ENCODE measurements around the gene EPN1. TPM values are rescaled to one million over a fixed set of nuclear protein-coding genes. Genes with fewer than 3 reads are reported as not detected.

EPN1 gene
- total and polyA plus RNA-seq, 11 donors, result 125 to 377 (median 188) TPM

DNA sequence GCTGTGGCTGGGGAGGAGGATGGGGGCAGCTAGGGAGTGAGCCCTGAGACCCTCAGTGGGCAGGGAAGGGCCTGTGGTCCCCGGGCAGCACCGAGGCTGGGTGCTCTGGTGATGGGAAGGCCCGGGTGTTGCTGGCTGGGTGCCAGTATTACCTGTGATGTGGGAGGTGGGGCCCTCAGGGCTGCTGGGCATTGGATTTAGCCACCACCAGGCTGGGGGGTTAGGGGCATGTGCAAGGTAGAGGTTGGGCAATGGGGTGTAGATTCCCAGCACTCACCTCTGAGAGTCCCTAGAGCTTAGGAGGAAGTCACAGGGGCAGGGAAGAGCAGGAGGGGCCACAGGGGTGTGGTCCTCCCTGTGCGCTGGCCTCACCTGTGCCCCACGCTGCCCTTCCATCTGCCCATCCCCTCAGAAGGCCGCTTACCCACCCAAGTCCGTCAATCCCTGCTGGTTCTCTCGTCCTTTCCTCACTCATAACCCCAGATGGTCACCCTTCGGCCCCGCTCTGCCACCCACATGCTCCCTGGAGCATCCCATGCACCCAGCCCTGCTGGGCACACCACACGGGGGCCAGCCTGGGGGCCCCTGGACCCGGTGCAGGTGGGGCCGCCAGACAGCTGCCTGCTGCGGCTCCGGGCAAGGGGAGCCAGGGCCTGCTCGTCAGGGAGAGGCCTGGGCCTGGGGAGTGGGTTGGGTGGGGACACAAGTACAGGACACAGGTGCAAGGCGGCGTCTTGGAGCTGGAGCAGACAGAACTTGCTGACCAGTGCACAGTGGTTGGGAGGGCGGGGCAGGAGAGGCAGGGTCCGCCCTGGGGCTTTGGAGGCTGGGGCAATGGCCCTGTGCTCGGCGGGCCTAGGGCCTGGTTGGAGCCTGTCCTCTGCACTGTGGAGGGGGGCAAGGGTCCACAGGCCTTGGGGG, 12.5 kb downstream of the EPN1 start:
- Histone ChIP-seq H3K4me1 (peaks cover 0 to 25% (median 0%) of the 10 kb centered on the region in 12 donors), H3K4me3 (no peak overlapping the region), H3K36me3 (peaks cover 5 to 95% (median 82%) of the 10 kb centered on the region in 9 donors), H3K9me3 (no peaks in the 10 kb centered on the region), H3K27me3 (no peaks in the 10 kb centered on the region), H3K27ac (no peak overlapping the region)
- WGBS, 4 donors, result 90 to 93% (median 92%) methylated on average over 22 of the region's 22 CpGs
- TF ChIP-seq, protein P1, sequence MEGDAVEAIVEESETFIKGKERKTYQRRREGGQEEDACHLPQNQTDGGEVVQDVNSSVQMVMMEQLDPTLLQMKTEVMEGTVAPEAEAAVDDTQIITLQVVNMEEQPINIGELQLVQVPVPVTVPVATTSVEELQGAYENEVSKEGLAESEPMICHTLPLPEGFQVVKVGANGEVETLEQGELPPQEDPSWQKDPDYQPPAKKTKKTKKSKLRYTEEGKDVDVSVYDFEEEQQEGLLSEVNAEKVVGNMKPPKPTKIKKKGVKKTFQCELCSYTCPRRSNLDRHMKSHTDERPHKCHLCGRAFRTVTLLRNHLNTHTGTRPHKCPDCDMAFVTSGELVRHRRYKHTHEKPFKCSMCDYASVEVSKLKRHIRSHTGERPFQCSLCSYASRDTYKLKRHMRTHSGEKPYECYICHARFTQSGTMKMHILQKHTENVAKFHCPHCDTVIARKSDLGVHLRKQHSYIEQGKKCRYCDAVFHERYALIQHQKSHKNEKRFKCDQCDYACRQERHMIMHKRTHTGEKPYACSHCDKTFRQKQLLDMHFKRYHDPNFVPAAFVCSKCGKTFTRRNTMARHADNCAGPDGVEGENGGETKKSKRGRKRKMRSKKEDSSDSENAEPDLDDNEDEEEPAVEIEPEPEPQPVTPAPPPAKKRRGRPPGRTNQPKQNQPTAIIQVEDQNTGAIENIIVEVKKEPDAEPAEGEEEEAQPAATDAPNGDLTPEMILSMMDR (IDR thresholded peaks at IDR 0.05), result no peak
- TF ChIP-seq POLR2A (IDR thresholded peaks at IDR 0.05), result no peak
- DNase-seq (peak in 3 of 5 donors; percentile 16 to 29 (median 20)), ATAC-seq (no peak)
- intact Hi-C loops (cut with DNase I), result no loop called here

DNA sequence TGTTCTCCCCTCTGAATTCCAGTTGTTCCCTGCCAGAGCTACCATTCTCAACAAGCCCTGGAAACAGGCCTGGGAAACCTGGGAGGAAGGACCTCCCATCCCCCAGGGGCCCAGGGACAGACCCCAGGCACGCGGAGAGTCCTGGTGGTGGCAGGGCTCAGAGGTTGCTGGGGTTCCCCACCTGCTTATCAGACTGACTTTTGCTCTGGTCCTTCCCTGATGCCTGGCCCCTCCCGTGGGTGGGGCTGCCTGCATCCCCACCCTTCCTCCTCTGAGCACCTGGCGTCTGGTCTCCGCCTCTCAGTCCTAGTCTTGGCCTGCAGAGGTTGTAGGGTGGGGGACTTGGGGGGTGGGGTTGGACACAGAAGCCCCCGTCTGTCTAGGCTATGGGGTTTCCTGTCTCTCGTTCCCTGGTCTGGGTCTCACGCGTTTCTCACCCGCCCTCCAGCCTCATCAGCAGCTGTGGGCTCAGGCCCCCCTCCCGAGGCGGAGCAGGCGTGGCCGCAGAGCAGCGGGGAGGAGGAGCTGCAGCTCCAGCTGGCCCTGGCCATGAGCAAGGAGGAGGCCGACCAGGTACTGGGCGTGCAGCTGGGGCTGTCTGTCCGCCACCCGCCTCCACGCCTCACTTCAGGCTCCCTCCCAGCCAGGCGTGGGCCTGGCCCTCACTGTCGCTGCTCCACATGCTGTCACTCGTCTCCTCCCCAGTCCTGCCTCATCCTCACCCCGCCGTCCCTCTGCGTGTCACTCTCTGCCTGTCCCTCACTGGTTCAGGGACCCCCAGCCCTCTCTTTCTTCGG, 13.6 kb downstream of the EPN1 start:
- Histone ChIP-seq H3K36me3 (peaks cover 5 to 96% (median 82%) of the 10 kb centered on the region in 9 donors), H3K27me3 (no peaks in the 10 kb centered on the region), H3K27ac (no peak overlapping the region), H3K9me3 (no peaks in the 10 kb centered on the region), H3K4me3 (no peak overlapping the region), H3K4me1 (peaks cover 0 to 24% (median 0%) of the 10 kb centered on the region in 12 donors)
- DNase-seq (peak in 2 of 5 donors; percentile 21 to 29), ATAC-seq (peak in 1 of 4 donors; percentile 5)
- no peak for TF ChIP-seq POLR2A (IDR thresholded peaks at IDR 0.05)
- TF ChIP-seq, protein P1 (IDR thresholded peaks at IDR 0.05), result no peak
- intact Hi-C loops (cut with DNase I), result no loop called here
- WGBS, 4 donors, result 63 to 75% (median 69%) methylated on average over 19 to 27 of the region's 27 CpGs

GRCh38 chr19:55689411-55690108, 14.5 kb downstream of the EPN1 start:
- DNase-seq (peak in 2 of 5 donors; percentile 20 to 24), ATAC-seq (no peak)
- H3K27ac ChIP-seq, result no peak overlapping the region
- H3K4me1 ChIP-seq, result peaks cover 0 to 16% (median 0%) of the 10 kb centered on the region in 12 donors
- no peak for TF ChIP-seq POLR2A (IDR thresholded peaks at IDR 0.05)
- TF ChIP-seq, protein P1 (IDR thresholded peaks at IDR 0.05), result no peak
- 92 to 95% (median 94%) methylated on average over 34 to 35 of the region's 35 CpGs for WGBS, 4 donors
- intact Hi-C loops (cut with DNase I), result no loop called here
- no peak overlapping the region for H3K4me3 ChIP-seq
- H3K36me3 ChIP-seq, result peaks cover 5 to 97% (median 82%) of the 10 kb centered on the region in 9 donors
- no peaks in the 10 kb centered on the region for H3K27me3 ChIP-seq
- H3K9me3 ChIP-seq, result no peaks in the 10 kb centered on the region

Measured in heart left ventricle (tissue), 16 donors.